Peyer's patch (tissue), 4 donors: ENCODE results near the gene RPL35A. TPM values are rescaled to one million over a fixed set of nuclear protein-coding genes. Genes with fewer than 3 reads are reported as not detected.
A peak's percentile ranks its signal among the peaks of the same experiment; 100 is the strongest.
"Not testable (repeated sequence)": the region's sequence is repeated elsewhere in the genome, so short reads cannot be mapped to it uniquely, and the experiment has no call there.

ENCODE experiments used
- DNase-seq, 3 donors: peaks; one replicate each; pipeline ENCODE4 v3.0.0-alpha.2; 2017 to 2019
- H3K27ac ChIP-seq, 4 donors: fragments of 200-600 bp; sonication (generic); one replicate each; pipeline ENCODE4 v1.5.1; 2016 to 2019
- H3K27me3 ChIP-seq, 2 donors: fragments of 200-600 bp; sonication (generic); one replicate each; pipeline ENCODE4 v1.5.1; 2019
- H3K36me3 ChIP-seq, 3 donors: fragments of 200-600 bp; sonication (generic); one replicate each; pipeline ENCODE4 v1.5.1; 2016 to 2019
- H3K4me1 ChIP-seq, 4 donors: fragments of 200-600 bp; sonication (generic); one replicate each; pipeline ENCODE4 v1.5.1; 2016 to 2019
- H3K4me3 ChIP-seq, 4 donors: fragments of 200-600 bp; sonication (generic); 1 replicate in 3 of 4; 2 replicates in 1 of 4; pipeline ENCODE4 v1.5.1; 2016 to 2019; ENCODE audit warnings: mild to moderate bottlenecking in 1 of 4
- H3K9me3 ChIP-seq, 4 donors: fragments of 200-600 bp; sonication (generic); one replicate each; pipeline ENCODE4 v1.5.1; 2016 to 2019; ENCODE audit warnings: mild to moderate bottlenecking in 1 of 4
- CTCF ChIP-seq, 6 experiments: fragments of 450-650 bp in 4 of 6; fragments of 200-600 bp in 2 of 6; sonication (generic) in 1 of 6; IDR thresholded peaks; one replicate each; pipeline ENCODE4 v1.5.1; 2017 to 2019; ENCODE audit warnings: antibody characterized with exemption in 6 of 6, mild to moderate bottlenecking in 3 of 6, moderate library complexity in 1 of 6
- POLR2A ChIP-seq, 2 donors: fragments of 450-650 bp; IDR thresholded peaks; one replicate each; pipeline ENCODE4 v1.5.1; 2017; ENCODE audit warnings: antibody characterized with exemption in 2 of 2, mild to moderate bottlenecking in 2 of 2, moderate library complexity in 2 of 2
- total RNA-seq, 4 donors: library from RNA; depleted of rRNA; stranded (reverse); fragments of >200 nt; gene quantifications; one replicate each; pipeline ENCODE4 v1.1.0, GENCODE V29; 2016

Gene RPL35A
- total RNA-seq, 4 donors from 2014 or later: 180 to 519 (median 209) TPM

DNA sequence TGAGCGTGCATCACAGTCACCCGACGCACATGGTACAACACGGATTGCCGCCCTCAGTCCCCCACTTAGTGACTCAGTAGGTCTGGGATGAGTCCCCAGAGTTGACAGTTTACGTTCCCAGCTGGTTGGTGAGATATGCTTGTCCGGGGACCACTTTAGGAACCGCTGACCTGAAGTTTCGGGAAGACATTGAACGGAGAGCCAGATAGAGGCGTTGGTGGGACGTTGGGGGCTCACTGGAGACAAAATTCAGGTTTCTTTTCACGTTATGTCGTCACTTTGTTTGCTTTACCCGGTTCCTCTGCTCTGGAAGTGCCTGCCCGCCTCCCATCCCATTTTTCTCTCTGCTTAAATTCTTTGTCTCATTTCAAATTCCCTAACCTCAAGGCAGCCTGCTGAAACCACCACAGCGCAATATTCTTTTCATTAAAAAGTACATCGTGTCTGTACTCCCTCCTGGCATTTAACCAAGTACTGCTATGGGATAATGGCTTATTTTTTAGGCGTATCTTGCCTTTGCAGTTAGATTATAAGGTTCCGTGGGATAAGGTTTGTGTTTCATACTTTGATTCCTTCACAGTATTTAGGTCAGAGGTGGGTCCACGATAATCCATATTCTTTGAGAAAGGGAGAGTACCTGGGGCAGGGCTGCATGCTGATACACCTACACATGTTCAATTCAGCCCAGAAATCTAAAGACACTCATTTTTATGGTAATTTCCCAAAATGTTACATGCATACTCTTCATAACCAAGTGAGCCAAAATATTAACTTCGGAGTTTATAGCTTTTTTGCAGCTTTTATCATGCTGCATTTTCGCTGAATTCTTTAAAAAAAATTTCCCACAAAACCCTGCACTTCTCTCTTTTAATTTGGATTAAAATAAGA is 10.9 kb downstream of the RPL35A start:
- Histone ChIP-seq H3K27me3 (no peaks in the 10 kb centered on the region), H3K9me3 (no peaks in the 10 kb centered on the region), H3K27ac (peak overlapping the region; percentile 59 to 70 (median 67)), H3K4me3 (peak overlapping the region; percentile 71 to 86 (median 84)), H3K4me1 (peaks cover 0 to 18% (median 5%) of the 10 kb centered on the region in 4 donors), H3K36me3 (peaks cover 0 to 5% (median 0%) of the 10 kb centered on the region in 3 donors)
- TF ChIP-seq POLR2A (IDR thresholded peaks at IDR 0.05): no peak
- no peak for TF ChIP-seq CTCF (IDR thresholded peaks at IDR 0.05)
- DNase-seq: no peak

DNA sequence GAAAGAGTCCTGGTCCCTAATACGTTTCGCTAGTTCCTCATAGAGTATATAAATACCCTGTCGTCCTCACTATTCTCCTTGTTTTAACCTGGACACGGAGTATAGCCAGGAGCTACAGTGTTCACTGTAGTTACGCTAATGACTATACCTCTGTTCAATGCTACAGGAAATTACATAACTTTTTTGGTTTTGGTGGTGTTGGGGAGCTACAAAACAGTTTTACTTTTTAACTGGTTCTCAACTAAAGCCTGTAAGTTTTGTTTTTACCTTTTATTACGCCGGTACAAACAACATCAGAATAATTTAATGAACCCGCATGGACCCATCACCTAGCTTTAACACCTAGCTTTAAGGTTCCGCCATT is 11.6 kb downstream of the RPL35A start:
- Histone ChIP-seq H3K4me3 (no peak overlapping the region), H3K27ac (no peak overlapping the region), H3K27me3 (no peaks in the 10 kb centered on the region), H3K9me3 (no peaks in the 10 kb centered on the region), H3K36me3 (no peaks in the 10 kb centered on the region), H3K4me1 (peaks cover 0 to 18% (median 5%) of the 10 kb centered on the region in 4 donors)
- no peak for TF ChIP-seq CTCF (IDR thresholded peaks at IDR 0.05)
- no peak for TF ChIP-seq POLR2A (IDR thresholded peaks at IDR 0.05)
- no peak for DNase-seq

GRCh38 chr3:197963019-197963637 is 13.1 kb downstream of the RPL35A start:
- Histone ChIP-seq H3K4me1 (peaks cover 0 to 18% (median 5%) of the 10 kb centered on the region in 4 donors), H3K27me3 (no peaks in the 10 kb centered on the region), H3K27ac (no peak overlapping the region), H3K36me3 (no peaks in the 10 kb centered on the region), H3K9me3 (peaks cover 0 to 6% (median 0%) of the 10 kb centered on the region in 4 donors), H3K4me3 (no peak overlapping the region)
- TF ChIP-seq POLR2A (IDR thresholded peaks at IDR 0.05) (no peak), CTCF (IDR thresholded peaks at IDR 0.05) (no peak)
- DNase-seq: no peak

DNA sequence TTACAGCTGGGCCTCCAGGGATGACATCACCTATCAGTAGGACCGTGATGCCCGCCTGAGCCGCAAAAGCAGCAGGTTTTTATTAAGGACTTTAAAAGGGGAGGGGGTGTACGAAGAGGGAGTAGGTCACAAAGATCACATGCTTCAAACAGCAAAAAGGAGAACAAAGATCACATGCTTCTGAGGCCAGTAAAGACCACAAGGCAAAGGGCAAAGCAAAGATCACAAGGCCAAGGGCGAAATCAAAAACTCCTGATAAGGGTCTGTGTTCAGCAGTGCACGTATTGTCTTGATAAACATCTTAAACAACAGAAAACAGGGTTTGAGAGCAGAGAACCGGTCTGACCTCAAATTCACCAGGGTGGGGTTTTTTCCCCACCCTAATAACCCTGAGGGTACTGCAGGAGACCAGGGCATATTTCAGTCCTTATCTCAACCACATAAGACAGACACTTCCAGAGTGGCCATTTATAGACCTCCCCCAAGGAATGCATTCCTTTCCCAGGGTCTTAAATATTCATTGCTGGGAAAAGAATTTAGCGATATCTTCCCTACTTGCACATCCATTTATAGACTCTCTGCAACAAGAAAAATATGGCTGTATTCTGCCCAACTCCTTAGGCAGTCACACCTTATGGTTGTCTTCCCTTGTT is 17.5 kb downstream of the RPL35A start:
- H3K27me3 ChIP-seq, H3K4me3 ChIP-seq, DNase-seq, H3K36me3 ChIP-seq, H3K4me1 ChIP-seq, H3K9me3 ChIP-seq, H3K27ac ChIP-seq: not testable (repeated sequence)

DNA sequence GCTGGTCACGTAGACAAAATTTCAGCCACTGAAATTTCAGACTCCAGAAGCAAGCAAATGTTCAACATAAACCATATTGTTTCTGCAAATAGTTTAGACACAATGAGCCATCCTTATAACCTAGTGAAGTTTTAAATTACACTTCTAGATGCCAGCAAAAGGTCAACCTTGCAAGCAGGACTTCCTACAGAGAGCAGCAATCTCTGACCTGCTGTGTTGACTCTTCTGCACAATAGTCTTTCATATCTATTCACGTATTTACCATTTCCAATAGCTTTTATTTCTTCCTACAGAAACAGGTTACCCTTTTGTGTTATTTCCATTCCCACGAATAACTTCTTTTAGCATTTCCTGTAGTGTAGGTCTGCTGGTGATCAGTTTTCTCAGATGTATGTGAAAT is 20.6 kb downstream of the RPL35A start:
- Histone ChIP-seq H3K4me1 (no peaks in the 10 kb centered on the region), H3K27ac (no peak overlapping the region), H3K36me3 (no peaks in the 10 kb centered on the region), H3K9me3 (peaks cover 0 to 6% (median 0%) of the 10 kb centered on the region in 4 donors), H3K27me3 (no peaks in the 10 kb centered on the region), H3K4me3 (no peak overlapping the region)
- TF ChIP-seq POLR2A (IDR thresholded peaks at IDR 0.05) (no peak), CTCF (IDR thresholded peaks at IDR 0.05) (no peak)
- DNase-seq: no peak

- TF ChIP-seq POLR2A (IDR thresholded peaks at IDR 0.05) (no peak), CTCF (IDR thresholded peaks at IDR 0.05) (no peak)
- Histone ChIP-seq H3K36me3 (peaks cover 0 to 10% (median 0%) of the 10 kb centered on the region in 3 donors), H3K4me1 (no peaks in the 10 kb centered on the region), H3K27me3 (no peaks in the 10 kb centered on the region), H3K9me3 (no peaks in the 10 kb centered on the region), H3K27ac (no peak overlapping the region), H3K4me3 (no peak overlapping the region)
- no peak for DNase-seq
These were observed 24.0 kb downstream of the RPL35A start for GRCh38 chr3:197974016-197974415.
